Measurements from ENCODE around the gene GPR31. TPM values are rescaled to one million over a fixed set of nuclear protein-coding genes. Genes with fewer than 3 reads are reported as not detected.

Gene GPR31
- total and polyA plus RNA-seq, 9 of the 15 experiments (the other 6 are each of a cell fraction or from before 2014, with no cell fraction given), result not detected

DNA sequence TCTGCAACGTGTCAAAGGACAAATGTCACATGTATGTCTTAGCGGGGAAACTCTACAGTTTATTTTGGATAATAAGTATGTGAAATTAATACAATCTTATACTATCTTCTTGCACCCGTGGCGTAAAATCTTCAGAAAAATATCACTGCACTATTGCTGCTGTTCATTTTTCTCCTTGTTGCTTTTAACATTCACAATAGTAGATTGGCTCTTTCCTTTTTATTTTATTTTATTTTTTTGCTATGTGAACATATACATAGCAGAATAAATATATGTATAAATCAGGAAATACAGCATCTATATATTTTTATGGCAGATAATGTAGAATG is 15.4 kb downstream of the GPR31 start:
- no peak overlapping the region for H3K27ac ChIP-seq (ENCODE audit: extremely low read depth, low read depth, low read length)
- TF ChIP-seq, protein P1, sequence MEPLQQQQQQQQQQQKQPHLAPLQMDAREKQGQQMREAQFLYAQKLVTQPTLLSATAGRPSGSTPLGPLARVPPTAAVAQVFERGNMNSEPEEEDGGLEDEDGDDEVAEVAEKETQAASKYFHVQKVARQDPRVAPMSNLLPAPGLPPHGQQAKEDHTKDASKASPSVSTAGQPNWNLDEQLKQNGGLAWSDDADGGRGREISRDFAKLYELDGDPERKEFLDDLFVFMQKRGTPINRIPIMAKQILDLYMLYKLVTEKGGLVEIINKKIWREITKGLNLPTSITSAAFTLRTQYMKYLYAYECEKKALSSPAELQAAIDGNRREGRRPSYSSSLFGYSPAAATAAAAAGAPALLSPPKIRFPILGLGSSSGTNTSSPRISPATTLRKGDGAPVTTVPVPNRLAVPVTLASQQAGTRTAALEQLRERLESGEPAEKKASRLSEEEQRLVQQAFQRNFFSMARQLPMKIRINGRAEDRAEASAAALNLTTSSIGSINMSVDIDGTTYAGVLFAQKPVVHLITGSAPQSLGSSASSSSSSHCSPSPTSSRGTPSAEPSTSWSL (CRISPR knock-in tag; IDR thresholded peaks at IDR 0.05; ENCODE audit: borderline replicate concordance), result no peak
- TF ChIP-seq BRD9 (IDR thresholded peaks at IDR 0.05; ENCODE audit: low read depth, partially characterized antibody), result no peak
- no peak for TF ChIP-seq ZNF77 (CRISPR knock-in tag; IDR thresholded peaks at IDR 0.05)
- no peak for TF ChIP-seq GATAD2B (IDR thresholded peaks at IDR 0.05; ENCODE audit: borderline replicate concordance)
- no peak for TF ChIP-seq FOXK1 (CRISPR knock-in tag; IDR thresholded peaks at IDR 0.05; ENCODE audit: borderline replicate concordance)
- ChIA-PET CTCF (ENCODE audit: low intra/inter-chr PET ratio) (interaction anchor here (1.0 to 1.6 kb wide), 3 partner anchors 356 to 829 kb away, joined by 3 to 20 read pairs (median 10); no protein-coding TSS in a partner anchor), POLR2A (no interaction called here)
- WGBS (ENCODE audit: insufficient coverage, low coverage, missing lambda C conversion rate), result 0% methylated on average over 4 of the region's 4 CpGs
- no peaks in the 10 kb centered on the region for H3K4me1 ChIP-seq (replicated peaks in 1 of 2; ENCODE audit: control insufficient read depth in 2 of 2, insufficient read depth in 2 of 2, low read length in 2 of 2)
- H3K79me2 ChIP-seq (ENCODE audit: control insufficient read depth, insufficient read depth, low read length), result no peaks in the 10 kb centered on the region
- H4K20me1 ChIP-seq (replicated peaks; ENCODE audit: control insufficient read depth, insufficient read depth, low read length), result peaks cover 7% of the 10 kb centered on the region; the same call in 1 of the 2 replicates
- no TSS peak for BruUV-seq (replicated peaks)
- no peak overlapping the region for H3K4me3 ChIP-seq
- H3K4me2 ChIP-seq (ENCODE audit: insufficient read depth, low read length), result no peak overlapping the region
- in situ Hi-C loops (cut with MboI), result no loop called here
- no peak for ATAC-seq
- peaks cover 28 to 65% of the 10 kb centered on the region in 2 experiments for H3K27me3 ChIP-seq (ENCODE audit: control insufficient read depth in 2 of 2, insufficient read depth in 2 of 2, low read length in 2 of 2)
- no peak overlapping the region for H3K9ac ChIP-seq (ENCODE audit: insufficient read depth in 1 of 2, low read depth in 2 of 2, low read length in 2 of 2)
- no peak for FAIRE-seq
- no peak overlapping the region for H2AFZ ChIP-seq (ENCODE audit: low read depth, low read length)
- DNase-seq (ENCODE audit: extremely low read depth in 1 of 4, low spot score in 3 of 4), result no peak
- H3K9me1 ChIP-seq (ENCODE audit: control insufficient read depth, insufficient read depth, low read length), result no peaks in the 10 kb centered on the region
- no peaks in the 10 kb centered on the region for H3K36me3 ChIP-seq (ENCODE audit: control insufficient read depth, insufficient read depth, low read length)
- intact Hi-C loops (cut with micrococcal nuclease), result loop anchor here (1.0 to 5.0 kb wide), 4 partner anchors 145 to 367 kb away; partner anchors contain the start of gene CEP43
- no peaks in the 10 kb centered on the region for H3K9me3 ChIP-seq (replicated peaks; ENCODE audit: control insufficient read depth, insufficient read depth, low read depth, low read length)

Measured in K562 (cell line).